ENCODE data around the gene CRYZL1. TPM values are rescaled to one million over a fixed set of nuclear protein-coding genes. Genes with fewer than 3 reads are reported as not detected.

CRYZL1 gene
- total RNA-seq, 1 experiment from 2014 or later, result 43.0 TPM

- POLR2A ChIA-PET, result no interaction called here
- BruUV-seq (replicated peaks), result TSS peak; percentile 13
- no peaks in the 10 kb centered on the region for H3K9me3 ChIP-seq (ENCODE audit: control insufficient read depth in 1 of 2, insufficient read depth in 1 of 2, low read depth in 1 of 2, low read length in 2 of 2)
- no peak overlapping the region for H3K9ac ChIP-seq (ENCODE audit: low read length)
- TF ChIP-seq MAX (IDR thresholded peaks at IDR 0.05) (no peak), ZBTB33 (IDR thresholded peaks at IDR 0.05; ENCODE audit: extremely low read depth, insufficient replicate concordance, low read length) (no peak), ZFX (IDR thresholded peaks at IDR 0.05) (no peak), POLR2A (IDR thresholded peaks at IDR 0.05; ENCODE audit: borderline replicate concordance, extremely low read depth, insufficient read depth, insufficient read length) (no peak), POLR2AphosphoS5 (IDR thresholded peaks at IDR 0.05; ENCODE audit: low read depth, low read length) (no peak), JUND (IDR thresholded peaks at IDR 0.05) (no peak), CTCF (IDR thresholded peaks at IDR 0.05 in 2 of 3, conservative IDR thresholded peaks at IDR 0.05 in 1 of 3; ENCODE audit: borderline replicate concordance in 1 of 3, insufficient read depth in 1 of 3, low read depth in 2 of 3, low read length in 2 of 3) (no peak), SIN3A (IDR thresholded peaks at IDR 0.05; ENCODE audit: low read depth) (no peak), TCF7L2 (IDR thresholded peaks at IDR 0.05; ENCODE audit: borderline replicate concordance, extremely low read depth, insufficient read depth, insufficient read length) (no peak), RAD21 (IDR thresholded peaks at IDR 0.05; ENCODE audit: low read depth) (no peak), REST (IDR thresholded peaks at IDR 0.05; ENCODE audit: low read depth) (no peak), FOSL1 (IDR thresholded peaks at IDR 0.05; ENCODE audit: low read depth) (no peak), ELF1 (IDR thresholded peaks at IDR 0.05; ENCODE audit: borderline replicate concordance, low read depth) (no peak), CBX3 (IDR thresholded peaks at IDR 0.05; ENCODE audit: low read depth) (no peak), CEBPB (IDR thresholded peaks at IDR 0.05; ENCODE audit: low read depth) (no peak), SP1 (IDR thresholded peaks at IDR 0.05; ENCODE audit: low read depth) (no peak)
- no peaks in the 10 kb centered on the region for H3K27me3 ChIP-seq (ENCODE audit: insufficient read depth, low read length)
- ATAC-seq (no peak), DNase-seq (ENCODE audit: low read depth, low spot score) (no peak)
- H4K20me1 ChIP-seq (ENCODE audit: insufficient read depth), result no peaks in the 10 kb centered on the region
- no peaks in the 10 kb centered on the region for H3K79me2 ChIP-seq (ENCODE audit: insufficient read depth, low read length)
- no peaks in the 10 kb centered on the region for H3K4me1 ChIP-seq (ENCODE audit: control insufficient read depth in 1 of 2, insufficient read depth in 2 of 2, low read length in 2 of 2)
- CTCF ChIA-PET, result interaction anchor here (3.2 kb wide), 1 partner anchor 14 kb away, joined by 25 read pairs; no protein-coding TSS in a partner anchor
- H2AFZ ChIP-seq (ENCODE audit: low read depth, low read length, poor library complexity, severe bottlenecking), result no peak overlapping the region
- H3K27ac ChIP-seq (ENCODE audit: low read depth, low read length), result no peak overlapping the region
- H3K4me2 ChIP-seq (ENCODE audit: low read length), result no peak overlapping the region
- no peaks in the 10 kb centered on the region for H3K9me2 ChIP-seq (ENCODE audit: insufficient read depth)
- H3K36me3 ChIP-seq (ENCODE audit: control insufficient read depth in 1 of 2, insufficient read depth in 2 of 2, low read length in 2 of 2), result peaks cover 0 to 9% of the 10 kb centered on the region in 2 experiments; a peak in 3 of 4 replicates
- RAD21 ChIA-PET (ENCODE audit: low non-redundant PET in 1 of 2, low total read pairs in 2 of 2, uncharacterized antibody in 2 of 2, unreplicated experiment in 2 of 2), result no interaction called here
- no peak overlapping the region for H3K4me3 ChIP-seq (replicated peaks in 1 of 2; ENCODE audit: low read depth in 1 of 2, low read length in 2 of 2)
- intact Hi-C loops (cut with micrococcal nuclease), result no loop called here
Measured at GRCh38 chr21:33619726-33620125, 21.8 kb downstream of the CRYZL1 start.

Measured in HCT116 (cell line).